Femur (tissue), 1 donor: ENCODE data around the gene CKMT2.

Experiments
- DNase-seq: peaks from one replicate; pipeline ENCODE4 v3.0.0-alpha.2; 2017

The CKMT2 gene

DNA sequence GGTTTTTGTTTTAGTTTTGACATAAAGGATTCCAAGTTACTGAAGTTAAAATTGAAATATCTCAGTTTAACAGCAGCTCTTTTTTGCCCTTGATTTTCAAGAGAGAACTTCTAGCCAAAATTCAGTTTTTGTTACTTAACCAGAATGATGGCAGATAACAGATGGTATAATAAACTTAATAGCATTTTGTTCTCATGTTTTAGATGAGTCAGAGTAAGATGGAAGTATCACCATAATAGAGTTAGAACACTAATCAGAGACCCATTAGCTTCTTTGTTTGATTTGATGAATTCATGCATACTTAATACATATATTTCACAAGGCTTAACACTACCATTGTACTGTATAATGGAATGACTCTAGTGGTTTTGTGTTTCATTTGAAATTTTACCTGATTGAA is 80.2 kb downstream of the CKMT2 start:
- DNase-seq: no peak

DNA sequence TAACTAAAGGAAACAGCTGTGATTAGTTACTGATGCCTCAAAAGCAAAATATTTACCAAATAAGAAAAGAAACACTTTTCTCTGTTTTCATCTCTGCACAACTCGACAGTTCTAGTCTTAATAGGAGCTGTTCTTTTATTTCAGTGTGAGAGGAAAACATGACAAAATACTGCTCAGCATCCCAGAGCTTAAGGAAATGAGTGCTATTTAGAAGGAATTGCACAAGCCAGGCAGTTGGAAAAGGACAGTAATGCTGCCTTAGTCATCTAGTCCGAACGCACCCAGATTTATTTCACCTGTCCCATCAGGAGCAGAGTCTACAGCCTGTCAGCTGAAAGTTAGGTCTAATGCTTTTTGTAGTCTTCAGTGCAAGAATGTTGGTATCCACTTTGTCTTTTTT is 80.6 kb downstream of the CKMT2 start:
- no peak for DNase-seq

DNA sequence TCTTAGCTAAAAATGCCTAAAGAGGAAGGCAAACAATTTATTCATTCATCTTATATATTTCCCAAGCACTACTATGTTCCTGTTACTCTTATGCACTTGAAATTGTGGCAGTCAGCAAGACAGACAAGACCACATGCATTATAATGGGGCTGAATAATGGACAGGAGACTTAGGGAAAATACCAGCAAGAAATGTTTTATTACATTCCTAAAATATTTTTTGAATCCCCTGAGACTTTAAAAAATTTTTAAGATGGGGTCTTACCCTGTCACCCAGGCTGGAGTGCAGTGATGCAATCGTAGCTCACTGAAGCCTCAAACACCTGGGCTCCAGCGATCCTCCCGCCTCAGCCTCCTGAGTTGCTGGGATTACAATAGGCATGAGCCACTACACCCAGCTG is 81.5 kb downstream of the CKMT2 start:
- DNase-seq: no peak

DNA sequence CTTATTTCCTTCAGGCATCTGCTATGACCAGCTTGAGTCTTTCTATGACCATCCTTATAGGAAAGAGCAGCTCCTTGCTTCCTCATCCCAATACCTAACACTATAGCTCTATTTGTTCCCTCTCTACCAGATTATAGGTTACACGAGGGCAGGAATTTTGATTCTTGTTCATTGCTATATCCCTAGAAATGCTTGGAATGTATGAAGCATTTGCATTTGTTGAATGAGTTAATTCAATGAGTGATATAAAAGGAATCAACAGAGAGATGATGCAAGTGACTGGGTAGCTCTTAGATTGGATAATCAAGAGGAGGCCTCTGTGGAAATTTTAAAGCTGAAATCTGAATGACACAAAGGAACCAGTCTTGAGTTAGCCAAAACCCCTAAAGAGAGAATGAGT is 82.2 kb downstream of the CKMT2 start:
- DNase-seq: no peak

DNA sequence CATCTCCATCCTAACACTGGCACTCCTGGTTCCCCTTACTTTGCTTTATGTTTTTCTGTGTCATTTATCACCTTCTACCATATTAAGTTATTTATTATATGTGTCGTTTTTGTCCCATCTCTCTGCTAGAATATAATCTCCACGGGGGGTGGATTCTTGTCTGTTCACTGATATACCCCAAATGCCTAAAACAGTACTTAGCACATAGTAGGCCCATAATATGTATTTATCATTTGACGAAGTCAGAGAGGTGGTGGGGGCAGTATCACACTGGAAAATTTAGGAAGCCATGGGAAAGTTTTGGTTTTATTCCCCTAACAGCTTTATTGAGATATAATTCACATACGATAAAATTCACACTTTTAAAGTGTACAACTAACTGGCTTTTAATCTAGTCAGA is 82.7 kb downstream of the CKMT2 start:
- no peak for DNase-seq
